Bronchial epithelial cell (primary cell): Measurements from ENCODE around the gene EP400. TPM values are rescaled to one million over a fixed set of nuclear protein-coding genes. Genes with fewer than 3 reads are reported as not detected.

ENCODE experiments used
- DNase-seq: peaks from one replicate; pipeline ENCODE4 v3.0.0-alpha.2; 2010; ENCODE audit warnings: low read depth
- FAIRE-seq: peaks from 2 replicates; lab custom pipeline; 2011; peaks lifted over from hg19 to GRCh38; lab: Jason Lieb, UNC
- H3K27me3 ChIP-seq: 2 replicates; pipeline ENCODE4 v1.5.1; 2011; ENCODE audit warnings: low read length; ENCODE audit not compliant: control insufficient read depth, insufficient read depth
- H3K36me3 ChIP-seq: 2 replicates; pipeline ENCODE4 v1.5.1; 2011; ENCODE audit warnings: low read length; ENCODE audit not compliant: control insufficient read depth, insufficient read depth
- H3K4me3 ChIP-seq: 2 replicates; pipeline ENCODE4 v1.5.1; 2011; ENCODE audit warnings: mild to moderate bottlenecking, low read depth, low read length, control low read depth
- total RNA-seq: library from RNA; depleted of rRNA; stranded (reverse); fragments of >200 nt; gene quantifications from 2 replicates; pipeline ENCODE4 v1.2.1, GENCODE V29; 2014
- TF ChIP-seq, protein P1 (sequence below): IDR thresholded peaks from 2 replicates; pipeline ENCODE4 v1.5.1; 2011; ENCODE audit warnings: mild to moderate bottlenecking, moderate library complexity, low read length, control low read depth, inconsistent platforms; ENCODE audit not compliant: insufficient read depth, severe bottlenecking

EP400 gene
- total RNA-seq, 1 donor from 2014 or later = 5.8 TPM

DNA sequence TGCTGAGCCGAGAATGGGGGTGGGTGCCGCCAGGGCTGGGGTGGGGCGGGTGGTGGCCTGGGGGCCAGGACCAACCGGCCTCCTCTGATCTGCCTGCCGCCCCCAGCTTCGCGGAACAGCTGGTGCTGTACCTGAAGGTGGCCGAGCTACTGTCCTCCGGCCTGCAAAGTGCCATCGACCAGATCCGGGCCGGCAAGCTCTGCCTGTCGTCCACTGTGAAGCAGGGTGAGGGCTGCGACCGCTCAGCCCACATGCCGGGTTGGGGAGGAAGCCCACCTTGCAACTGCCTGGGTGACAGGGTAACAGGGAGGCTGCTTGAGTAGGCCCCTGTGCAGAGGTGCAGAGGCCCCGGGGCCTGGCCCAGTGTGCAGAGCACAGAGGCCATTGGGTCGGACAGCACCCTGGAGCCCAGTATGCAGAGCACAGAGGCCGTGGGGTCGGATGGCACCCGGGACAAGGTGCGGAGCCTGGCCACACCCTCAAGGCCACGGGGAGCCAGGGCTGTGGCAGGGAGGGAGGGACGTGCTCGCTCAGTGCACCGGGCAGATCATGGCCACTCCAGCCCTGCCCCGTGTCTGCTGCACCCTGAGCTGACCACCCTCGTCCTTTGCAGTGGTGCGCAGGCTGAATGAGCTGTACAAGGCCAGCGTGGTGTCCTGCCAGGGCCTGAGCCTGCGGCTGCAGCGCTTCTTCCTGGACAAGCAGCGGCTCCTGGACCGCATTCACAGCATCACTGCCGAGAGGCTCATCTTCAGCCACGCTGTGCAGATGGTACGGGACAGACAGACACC, 30.2 kb upstream of the EP400 start:
- DNase-seq (no peak), FAIRE-seq (no peak)
- peaks cover 37% of the 10 kb centered on the region for H3K36me3 ChIP-seq
- TF ChIP-seq, protein P1, sequence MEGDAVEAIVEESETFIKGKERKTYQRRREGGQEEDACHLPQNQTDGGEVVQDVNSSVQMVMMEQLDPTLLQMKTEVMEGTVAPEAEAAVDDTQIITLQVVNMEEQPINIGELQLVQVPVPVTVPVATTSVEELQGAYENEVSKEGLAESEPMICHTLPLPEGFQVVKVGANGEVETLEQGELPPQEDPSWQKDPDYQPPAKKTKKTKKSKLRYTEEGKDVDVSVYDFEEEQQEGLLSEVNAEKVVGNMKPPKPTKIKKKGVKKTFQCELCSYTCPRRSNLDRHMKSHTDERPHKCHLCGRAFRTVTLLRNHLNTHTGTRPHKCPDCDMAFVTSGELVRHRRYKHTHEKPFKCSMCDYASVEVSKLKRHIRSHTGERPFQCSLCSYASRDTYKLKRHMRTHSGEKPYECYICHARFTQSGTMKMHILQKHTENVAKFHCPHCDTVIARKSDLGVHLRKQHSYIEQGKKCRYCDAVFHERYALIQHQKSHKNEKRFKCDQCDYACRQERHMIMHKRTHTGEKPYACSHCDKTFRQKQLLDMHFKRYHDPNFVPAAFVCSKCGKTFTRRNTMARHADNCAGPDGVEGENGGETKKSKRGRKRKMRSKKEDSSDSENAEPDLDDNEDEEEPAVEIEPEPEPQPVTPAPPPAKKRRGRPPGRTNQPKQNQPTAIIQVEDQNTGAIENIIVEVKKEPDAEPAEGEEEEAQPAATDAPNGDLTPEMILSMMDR = no peak
- no peak overlapping the region for H3K4me3 ChIP-seq
- H3K27me3 ChIP-seq = no peaks in the 10 kb centered on the region

DNA sequence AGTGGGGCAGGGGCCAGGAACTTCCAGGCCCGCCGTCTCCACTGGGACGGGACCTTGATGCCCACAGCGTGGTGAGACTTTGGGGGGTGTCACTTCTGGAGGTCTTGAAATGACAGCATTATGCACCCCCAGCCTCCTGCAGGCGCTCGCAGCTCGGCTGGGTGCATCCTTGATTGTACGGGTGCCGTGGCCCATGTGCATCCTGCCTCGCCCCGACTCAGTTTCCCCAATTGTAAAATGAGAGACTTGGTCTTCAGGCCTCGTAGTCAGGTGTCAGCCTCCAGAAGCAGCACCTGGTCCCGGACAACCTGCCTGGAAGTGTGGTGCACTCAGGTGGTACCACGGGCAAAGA, 29.6 kb upstream of the EP400 start:
- H3K27me3 ChIP-seq = no peaks in the 10 kb centered on the region
- TF ChIP-seq, protein P1 = no peak
- FAIRE-seq (no peak), DNase-seq (no peak)
- peaks cover 31% of the 10 kb centered on the region for H3K36me3 ChIP-seq
- H3K4me3 ChIP-seq = no peak overlapping the region

DNA sequence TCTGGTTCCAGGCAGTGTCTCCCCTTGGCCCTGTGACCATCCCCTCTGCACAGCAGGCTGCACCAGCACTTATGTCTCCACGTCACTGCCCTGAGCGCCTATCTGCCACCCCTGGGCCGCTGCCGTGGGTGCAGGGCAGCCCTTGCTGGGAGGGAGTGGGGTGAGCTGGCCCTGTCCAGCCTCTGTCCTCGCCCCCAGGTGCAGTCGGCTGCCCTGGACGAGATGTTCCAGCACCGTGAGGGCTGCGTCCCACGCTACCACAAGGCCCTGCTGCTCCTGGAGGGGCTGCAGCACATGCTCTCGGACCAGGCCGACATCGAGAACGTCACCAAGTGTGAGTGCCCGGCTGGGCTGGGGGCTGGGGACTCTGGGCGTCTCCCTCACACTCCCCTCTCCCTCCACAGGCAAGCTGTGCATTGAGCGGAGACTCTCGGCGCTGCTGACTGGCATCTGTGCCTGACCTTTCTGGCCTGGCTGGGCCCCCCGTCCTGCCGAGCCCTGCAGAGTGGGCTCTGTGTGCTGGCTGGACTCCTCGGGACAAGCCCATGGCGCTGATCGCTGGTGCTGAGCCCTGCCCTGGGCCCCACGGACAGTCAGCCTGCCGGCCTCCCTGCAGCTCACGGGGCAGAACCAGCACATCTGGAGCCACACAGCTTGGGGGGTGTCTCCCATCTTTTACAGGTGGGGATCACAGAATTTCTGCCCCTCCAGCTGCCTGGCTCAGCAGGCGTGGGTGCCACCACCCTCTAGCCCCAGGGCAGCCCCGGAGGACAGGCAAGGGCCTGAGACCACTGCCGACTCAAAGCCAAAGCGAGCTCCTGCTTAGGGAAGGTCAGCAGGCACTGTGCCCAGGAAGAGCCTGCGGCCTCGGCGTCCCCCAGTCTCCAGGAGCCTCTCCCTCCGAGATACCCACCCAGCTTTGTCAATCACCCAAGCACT, 28.6 kb upstream of the EP400 start:
- H3K4me3 ChIP-seq = no peak overlapping the region
- peaks cover 23% of the 10 kb centered on the region for H3K36me3 ChIP-seq
- DNase-seq = no peak
- no peaks in the 10 kb centered on the region for H3K27me3 ChIP-seq
- TF ChIP-seq, protein P1 = no peak
- FAIRE-seq = no peak

DNA sequence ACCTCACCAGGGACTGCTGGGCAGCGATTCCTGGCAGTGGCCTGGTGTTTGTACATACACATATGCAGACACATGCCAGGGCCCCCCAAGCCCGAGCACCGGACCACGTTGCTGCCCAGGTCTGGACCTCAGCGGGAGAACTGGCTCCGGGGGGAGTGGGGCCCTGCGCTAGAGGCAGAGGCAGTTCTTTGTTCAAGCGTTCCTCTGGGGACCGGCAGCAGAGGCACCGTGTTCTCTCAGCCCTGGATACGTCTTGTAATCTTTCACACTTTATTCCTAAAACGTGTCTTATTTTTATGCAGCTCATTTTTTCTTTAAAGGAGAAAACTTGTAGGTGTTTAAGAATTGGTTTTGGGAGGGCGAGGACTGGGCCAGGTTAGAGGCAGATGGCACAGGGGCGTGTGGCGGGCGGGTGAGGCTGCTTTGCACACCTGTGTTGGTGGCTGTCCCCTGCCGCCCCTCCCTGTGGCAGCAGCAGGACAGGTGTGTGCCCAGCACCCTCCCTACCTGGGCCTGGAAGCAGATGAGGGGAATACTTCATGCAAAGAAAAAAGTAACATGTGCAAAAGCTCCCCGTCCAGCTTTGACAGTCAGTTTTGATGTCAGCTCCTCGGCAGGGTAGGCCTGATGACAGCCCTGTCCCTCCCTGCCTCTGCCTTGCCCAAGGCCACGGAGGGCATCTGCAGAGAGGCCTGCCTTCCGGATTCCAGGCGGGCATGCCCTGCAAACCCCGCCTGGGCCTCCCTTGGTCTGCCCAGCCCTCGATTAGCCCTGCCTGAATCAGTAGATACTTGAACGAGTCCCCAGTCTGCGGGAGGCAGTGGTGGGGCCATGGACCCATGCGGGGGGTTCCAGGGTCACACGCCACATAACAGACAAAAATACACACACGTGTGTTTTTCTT, 27.6 kb upstream of the EP400 start:
- Histone ChIP-seq H3K4me3 (no peak overlapping the region), H3K36me3 (peaks cover 19% of the 10 kb centered on the region), H3K27me3 (no peaks in the 10 kb centered on the region)
- TF ChIP-seq, protein P1 = no peak
- no peak for FAIRE-seq
- DNase-seq = peak; percentile 4

DNA sequence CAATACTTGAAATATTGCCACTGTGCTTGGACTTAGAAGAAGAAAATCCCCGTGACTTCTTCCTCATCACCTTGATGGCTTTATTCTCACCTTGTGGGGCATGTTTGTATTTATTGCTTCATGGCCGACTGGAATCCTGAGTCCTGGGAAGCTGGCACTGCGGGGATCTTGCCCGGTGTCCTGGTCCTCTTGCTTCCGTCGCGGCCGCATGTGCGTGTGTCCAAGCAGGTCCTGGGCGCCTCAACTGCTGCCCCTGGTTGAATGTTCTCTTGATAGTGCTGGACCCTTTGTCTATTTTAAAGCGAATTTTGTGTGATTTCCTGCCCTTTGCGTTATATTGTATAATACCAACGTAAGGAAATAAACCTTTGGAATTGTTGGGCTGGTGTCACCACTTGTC, 27.0 kb upstream of the EP400 start:
- no peak for DNase-seq
- FAIRE-seq = no peak
- no peak overlapping the region for H3K4me3 ChIP-seq
- no peaks in the 10 kb centered on the region for H3K27me3 ChIP-seq
- TF ChIP-seq, protein P1 = no peak
- H3K36me3 ChIP-seq = peaks cover 14% of the 10 kb centered on the region
